ENCODE measurements around the gene LRRC4B. TPM values are rescaled to one million over a fixed set of nuclear protein-coding genes. Genes with fewer than 3 reads are reported as not detected.
"Not testable (repeated sequence)": the region's sequence is repeated elsewhere in the genome, so short reads cannot be mapped to it uniquely, and the experiment has no call there.

The LRRC4B gene
- total RNA-seq, 1 donor from 2014 or later = 0.69 TPM

- TF ChIP-seq, protein P1, sequence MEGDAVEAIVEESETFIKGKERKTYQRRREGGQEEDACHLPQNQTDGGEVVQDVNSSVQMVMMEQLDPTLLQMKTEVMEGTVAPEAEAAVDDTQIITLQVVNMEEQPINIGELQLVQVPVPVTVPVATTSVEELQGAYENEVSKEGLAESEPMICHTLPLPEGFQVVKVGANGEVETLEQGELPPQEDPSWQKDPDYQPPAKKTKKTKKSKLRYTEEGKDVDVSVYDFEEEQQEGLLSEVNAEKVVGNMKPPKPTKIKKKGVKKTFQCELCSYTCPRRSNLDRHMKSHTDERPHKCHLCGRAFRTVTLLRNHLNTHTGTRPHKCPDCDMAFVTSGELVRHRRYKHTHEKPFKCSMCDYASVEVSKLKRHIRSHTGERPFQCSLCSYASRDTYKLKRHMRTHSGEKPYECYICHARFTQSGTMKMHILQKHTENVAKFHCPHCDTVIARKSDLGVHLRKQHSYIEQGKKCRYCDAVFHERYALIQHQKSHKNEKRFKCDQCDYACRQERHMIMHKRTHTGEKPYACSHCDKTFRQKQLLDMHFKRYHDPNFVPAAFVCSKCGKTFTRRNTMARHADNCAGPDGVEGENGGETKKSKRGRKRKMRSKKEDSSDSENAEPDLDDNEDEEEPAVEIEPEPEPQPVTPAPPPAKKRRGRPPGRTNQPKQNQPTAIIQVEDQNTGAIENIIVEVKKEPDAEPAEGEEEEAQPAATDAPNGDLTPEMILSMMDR (conservative IDR thresholded peaks at IDR 0.05; ENCODE audit: low read depth, low read length) = no peak
- no peak overlapping the region for H3K4me3 ChIP-seq (ENCODE audit: low read depth, low read length)
- DNase-seq (ENCODE audit: low read depth) = no peak
Observed at GRCh38 chr19:50602935-50603334, 34.7 kb upstream of the LRRC4B start.

- TF ChIP-seq, protein P1 (conservative IDR thresholded peaks at IDR 0.05; ENCODE audit: low read depth, low read length) = no peak
- no peak for DNase-seq (ENCODE audit: low read depth)
- H3K4me3 ChIP-seq (ENCODE audit: low read depth, low read length) = no peak overlapping the region
Observed at GRCh38 chr19:50602496-50602895, 34.3 kb upstream of the LRRC4B start.

- H3K4me3 ChIP-seq (ENCODE audit: low read depth, low read length) = no peak overlapping the region
- TF ChIP-seq, protein P1 (conservative IDR thresholded peaks at IDR 0.05; ENCODE audit: low read depth, low read length) = no peak
- no peak for DNase-seq (ENCODE audit: low read depth)
Observed at GRCh38 chr19:50602089-50602422, 33.8 kb upstream of the LRRC4B start.

- DNase-seq (ENCODE audit: low read depth) = no peak
- H3K4me3 ChIP-seq (ENCODE audit: low read depth, low read length) = no peak overlapping the region
- TF ChIP-seq, protein P1 (conservative IDR thresholded peaks at IDR 0.05; ENCODE audit: low read depth, low read length) = no peak
Observed at GRCh38 chr19:50601407-50602088, 33.3 kb upstream of the LRRC4B start.

DNA sequence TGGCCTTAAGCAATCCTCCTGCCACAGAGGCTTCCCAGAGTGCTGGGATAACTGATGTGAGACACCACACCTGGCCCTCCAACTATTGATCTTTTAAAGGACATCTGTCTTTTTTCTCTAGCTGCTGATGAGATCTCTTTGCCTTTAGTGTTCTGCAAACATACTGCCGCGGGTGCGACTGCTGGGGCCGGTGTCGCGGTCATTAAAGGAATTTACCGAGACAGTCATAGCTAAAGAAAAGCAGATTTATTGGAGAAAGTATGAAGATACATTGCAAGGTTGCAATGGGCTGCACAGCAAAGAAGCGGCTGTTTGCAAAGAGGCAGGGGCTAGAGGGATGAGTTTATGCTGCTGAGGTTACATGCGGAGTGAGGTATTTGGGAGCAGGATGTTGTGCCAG, 31.2 kb upstream of the LRRC4B start:
- TF ChIP-seq, protein P1 (conservative IDR thresholded peaks at IDR 0.05; ENCODE audit: low read depth, low read length) = no peak
- DNase-seq (ENCODE audit: low read depth) = no peak
- no peak overlapping the region for H3K4me3 ChIP-seq (ENCODE audit: low read depth, low read length)

GRCh38 chr19:50590191-50590590, 22.0 kb upstream of the LRRC4B start:
- H3K4me3 ChIP-seq (ENCODE audit: low read depth, low read length) = no peak overlapping the region
- DNase-seq (ENCODE audit: low read depth) = no peak
- TF ChIP-seq, protein P1 (conservative IDR thresholded peaks at IDR 0.05; ENCODE audit: low read depth, low read length) = no peak

DNA sequence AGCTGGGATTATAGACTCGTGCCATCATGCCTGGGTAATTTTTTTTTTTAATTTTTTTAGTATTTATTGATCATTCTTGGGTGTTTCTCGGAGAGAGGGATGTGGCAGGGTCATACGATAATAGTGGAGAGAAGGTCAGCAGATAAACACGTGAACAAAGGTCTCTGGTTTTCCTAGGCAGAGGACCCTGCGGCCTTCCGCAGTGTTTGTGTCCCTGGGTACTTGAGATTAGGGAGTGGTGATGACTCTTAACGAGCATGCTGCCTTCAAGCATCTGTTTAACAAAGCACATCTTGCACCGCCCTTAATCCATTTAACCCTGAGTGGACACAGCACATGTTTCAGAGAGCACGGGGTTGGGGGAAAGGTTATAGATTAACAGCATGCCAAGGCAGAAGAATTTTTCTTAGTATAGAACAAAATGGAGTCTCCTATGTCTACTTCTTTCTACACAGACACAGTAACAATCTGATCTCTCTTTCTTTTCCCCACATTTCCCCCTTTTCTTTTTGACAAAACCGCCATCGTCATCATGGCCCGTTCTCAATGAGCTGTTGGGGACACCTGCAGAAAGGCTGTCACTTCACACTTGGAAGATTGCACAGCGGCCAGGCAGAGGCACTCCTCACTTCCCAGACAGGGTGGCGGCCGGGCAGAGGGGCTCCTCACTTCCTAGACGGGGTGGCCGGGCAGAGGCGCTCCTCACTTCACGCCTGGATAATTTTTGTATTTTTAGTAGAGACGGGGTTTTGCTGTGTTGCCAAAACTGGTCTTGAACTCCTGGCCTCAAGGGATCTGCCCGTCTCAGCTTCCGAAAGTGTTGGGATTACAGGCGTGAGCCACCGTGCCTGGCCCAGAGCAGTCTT, 13.8 kb upstream of the LRRC4B start:
- H3K4me3 ChIP-seq (ENCODE audit: low read depth, low read length); DNase-seq (ENCODE audit: low read depth): not testable (repeated sequence)
